C4-2B (cell line): ENCODE measurements around the gene DNAJC22.

ENCODE experiments used
- ZFX ChIP-seq: fragments of 450-650 bp; IDR thresholded peaks from 2 replicates; pipeline ENCODE4 v1.6.1; 2017
- TF ChIP-seq, protein P1 (sequence below): fragments of 450-650 bp; conservative IDR thresholded peaks from 2 replicates; pipeline ENCODE4 v1.5.1; 2017; ENCODE audit warnings: mild to moderate bottlenecking

- TF ChIP-seq, protein P1, sequence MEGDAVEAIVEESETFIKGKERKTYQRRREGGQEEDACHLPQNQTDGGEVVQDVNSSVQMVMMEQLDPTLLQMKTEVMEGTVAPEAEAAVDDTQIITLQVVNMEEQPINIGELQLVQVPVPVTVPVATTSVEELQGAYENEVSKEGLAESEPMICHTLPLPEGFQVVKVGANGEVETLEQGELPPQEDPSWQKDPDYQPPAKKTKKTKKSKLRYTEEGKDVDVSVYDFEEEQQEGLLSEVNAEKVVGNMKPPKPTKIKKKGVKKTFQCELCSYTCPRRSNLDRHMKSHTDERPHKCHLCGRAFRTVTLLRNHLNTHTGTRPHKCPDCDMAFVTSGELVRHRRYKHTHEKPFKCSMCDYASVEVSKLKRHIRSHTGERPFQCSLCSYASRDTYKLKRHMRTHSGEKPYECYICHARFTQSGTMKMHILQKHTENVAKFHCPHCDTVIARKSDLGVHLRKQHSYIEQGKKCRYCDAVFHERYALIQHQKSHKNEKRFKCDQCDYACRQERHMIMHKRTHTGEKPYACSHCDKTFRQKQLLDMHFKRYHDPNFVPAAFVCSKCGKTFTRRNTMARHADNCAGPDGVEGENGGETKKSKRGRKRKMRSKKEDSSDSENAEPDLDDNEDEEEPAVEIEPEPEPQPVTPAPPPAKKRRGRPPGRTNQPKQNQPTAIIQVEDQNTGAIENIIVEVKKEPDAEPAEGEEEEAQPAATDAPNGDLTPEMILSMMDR: no peak
- no peak for TF ChIP-seq ZFX
These were observed 49.0 kb upstream of the DNAJC22 start for GRCh38 chr12:49297695-49298060.
